ENCODE results near the gene ATP5F1E. TPM values are rescaled to one million over a fixed set of nuclear protein-coding genes. Genes with fewer than 3 reads are reported as not detected.
"Not testable (repeated sequence)": the region's sequence is repeated elsewhere in the genome, so short reads cannot be mapped to it uniquely, and the experiment has no call there.

The ATP5F1E gene
- total RNA-seq, 1 donor from 2014 or later, result 60.1 TPM

DNA sequence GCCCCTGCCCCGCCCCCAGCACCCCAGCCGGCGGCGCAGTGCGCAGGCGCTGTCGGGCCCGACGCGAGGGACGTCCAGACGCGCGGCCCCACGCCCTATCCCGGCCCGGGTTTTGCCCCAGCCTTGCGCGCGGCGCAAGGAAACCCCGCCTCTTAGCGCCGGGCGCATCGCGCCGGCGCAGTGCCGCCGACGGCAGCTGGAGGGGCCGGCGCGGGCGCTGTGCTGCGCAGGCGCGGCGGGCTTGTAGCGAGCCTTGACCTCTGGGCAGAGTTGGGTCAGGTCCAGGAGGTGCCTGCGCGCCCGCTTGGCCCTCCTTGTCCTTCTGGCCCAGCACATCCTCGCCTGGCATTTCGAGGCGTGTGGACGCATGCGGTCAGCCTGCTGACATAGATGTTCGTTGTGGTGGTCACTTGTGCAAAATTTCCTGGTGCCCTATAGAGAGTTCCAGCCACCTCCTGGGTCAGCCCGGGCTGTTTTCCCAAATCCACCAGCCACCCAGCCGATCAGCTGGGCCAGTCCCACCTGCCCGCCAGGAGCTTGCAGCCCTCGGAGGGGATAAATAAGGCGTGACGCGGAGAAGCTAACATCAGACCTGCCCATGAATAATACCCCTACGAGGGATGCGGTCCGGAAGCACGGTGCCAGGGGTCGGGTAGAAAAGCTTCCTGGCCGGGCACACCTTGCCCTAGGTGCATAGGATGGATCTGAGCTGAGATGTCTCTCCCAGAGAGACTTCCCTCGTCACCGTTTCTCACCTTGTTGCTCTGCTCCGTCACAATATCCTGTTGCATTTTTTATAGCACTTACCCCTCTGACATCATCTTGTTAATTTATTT lies 10.9 kb upstream of the ATP5F1E start:
- DNase-seq (ENCODE audit: low spot score), result peak; percentile 93

GRCh38 chr20:59042151-59042795 lies 10.1 kb upstream of the ATP5F1E start, which contains the start of gene PRELID3B:
Gene PRELID3B (minus strand): TSS chr20:59042786. CDS start chr20:59042730, 56 bp downstream.
- no peak for DNase-seq (ENCODE audit: low spot score)

GRCh38 chr20:59041487-59041886 lies 9.4 kb upstream of the ATP5F1E start:
- DNase-seq (ENCODE audit: low spot score), result not testable (repeated sequence)

GRCh38 chr20:59040667-59041066 lies 8.5 kb upstream of the ATP5F1E start:
- no peak for DNase-seq (ENCODE audit: low spot score)

DNA sequence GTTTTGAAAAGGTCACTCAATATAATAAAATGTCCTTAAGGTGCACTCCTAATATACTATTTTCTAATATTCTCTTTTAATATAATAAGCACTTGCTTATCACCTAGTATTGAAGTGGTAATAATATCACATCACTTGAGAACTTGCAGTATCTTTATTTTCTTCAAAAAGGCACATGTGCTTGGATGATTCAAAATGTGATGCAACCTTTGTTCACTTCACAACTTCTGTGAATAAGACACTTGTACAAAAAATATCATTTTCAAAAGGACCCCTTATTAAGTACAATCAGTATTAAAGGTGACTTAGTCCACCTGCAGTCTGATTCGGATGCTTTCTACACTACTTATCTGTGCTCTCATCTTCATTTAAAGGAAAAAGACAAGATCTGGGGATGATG lies 7.1 kb upstream of the ATP5F1E start:
- no peak for DNase-seq (ENCODE audit: low spot score)

GRCh38 chr20:59037386-59037785 lies 5.3 kb upstream of the ATP5F1E start:
- no peak for DNase-seq (ENCODE audit: low spot score)

- DNase-seq (ENCODE audit: low spot score), result no peak
Measured at GRCh38 chr20:59035381-59035780, 3.2 kb upstream of the ATP5F1E start.

DNA sequence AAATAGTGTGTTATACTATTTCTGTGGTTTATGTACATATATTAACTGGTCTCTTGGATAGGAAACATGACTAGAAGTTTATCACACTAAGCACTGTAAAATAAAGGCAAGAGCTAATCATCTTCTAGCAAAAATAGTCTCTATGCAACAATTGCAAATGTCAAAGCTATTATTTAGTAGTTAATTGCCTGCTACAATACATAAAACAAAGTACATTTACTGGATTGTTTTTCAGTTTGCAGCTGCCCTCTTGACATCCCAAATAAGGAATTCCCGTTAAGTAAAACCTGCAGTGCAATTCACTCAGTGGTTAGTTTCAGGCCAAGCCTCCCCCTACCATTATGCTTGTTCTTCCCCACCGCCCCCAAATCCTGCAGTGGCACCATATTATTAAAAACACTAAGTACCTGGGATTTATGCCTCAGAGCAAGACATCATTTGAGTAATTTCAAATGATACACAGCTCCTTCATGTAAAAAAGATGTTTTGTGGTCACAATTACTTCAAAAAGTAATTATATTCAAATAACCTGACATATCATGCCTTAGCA lies 1.6 kb upstream of the ATP5F1E start:
- no peak for DNase-seq (ENCODE audit: low spot score)

GRCh38 chr20:59033093-59033492 lies 958 bp upstream of the ATP5F1E start:
- DNase-seq (ENCODE audit: low spot score), result no peak

- no peak for DNase-seq (ENCODE audit: low spot score)
Measured at GRCh38 chr20:59032713-59033059, 551 bp upstream of the ATP5F1E start.

GRCh38 chr20:59031564-59032022 lies 542 bp downstream of the ATP5F1E start:
- DNase-seq (ENCODE audit: low spot score), result no peak

GRCh38 chr20:59030911-59031563 lies 1.1 kb downstream of the ATP5F1E start:
- no peak for DNase-seq (ENCODE audit: low spot score)

- no peak for DNase-seq (ENCODE audit: low spot score)
Measured at GRCh38 chr20:59028812-59029211, 3.3 kb downstream of the ATP5F1E start.

- no peak for DNase-seq (ENCODE audit: low spot score)
Measured at GRCh38 chr20:59027741-59028320, 4.3 kb downstream of the ATP5F1E start.

DNA sequence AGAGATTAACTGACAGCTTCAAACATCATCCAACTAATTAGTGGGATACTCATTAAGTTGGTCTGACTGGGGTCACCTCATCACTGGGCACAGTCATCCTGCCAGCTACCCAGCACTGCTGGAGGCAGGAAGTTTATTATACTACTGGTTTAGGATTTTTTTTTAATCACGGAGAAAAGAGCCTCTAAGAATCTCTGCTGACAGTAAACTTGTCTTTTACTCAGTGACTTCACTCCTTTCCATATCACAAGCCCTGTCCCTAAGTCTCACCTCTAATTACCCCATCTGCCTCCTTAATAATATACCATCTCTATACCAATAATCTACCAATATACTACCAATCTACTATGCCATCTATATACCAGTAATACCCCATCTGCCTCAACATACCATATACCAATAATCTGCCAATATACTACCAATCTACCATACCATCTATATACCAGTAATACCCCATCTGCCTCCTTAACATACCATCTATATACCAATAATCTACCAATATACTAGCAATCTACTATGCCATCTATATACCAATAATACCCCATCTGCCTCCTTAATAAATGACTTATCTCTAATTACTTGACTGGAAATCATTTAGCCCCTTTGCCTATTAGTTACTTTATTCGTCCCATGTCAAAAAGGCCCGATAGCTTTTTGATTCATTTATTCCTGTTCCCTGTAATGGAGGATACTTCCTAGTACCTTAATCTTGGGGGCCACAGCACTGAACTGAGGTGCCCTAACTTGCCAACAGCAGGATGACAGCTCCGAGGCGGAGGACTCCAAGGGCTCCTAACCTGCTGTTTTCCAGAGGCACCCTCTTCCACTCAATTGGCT lies 5.0 kb downstream of the ATP5F1E start:
- DNase-seq (ENCODE audit: low spot score), result no peak

DNA sequence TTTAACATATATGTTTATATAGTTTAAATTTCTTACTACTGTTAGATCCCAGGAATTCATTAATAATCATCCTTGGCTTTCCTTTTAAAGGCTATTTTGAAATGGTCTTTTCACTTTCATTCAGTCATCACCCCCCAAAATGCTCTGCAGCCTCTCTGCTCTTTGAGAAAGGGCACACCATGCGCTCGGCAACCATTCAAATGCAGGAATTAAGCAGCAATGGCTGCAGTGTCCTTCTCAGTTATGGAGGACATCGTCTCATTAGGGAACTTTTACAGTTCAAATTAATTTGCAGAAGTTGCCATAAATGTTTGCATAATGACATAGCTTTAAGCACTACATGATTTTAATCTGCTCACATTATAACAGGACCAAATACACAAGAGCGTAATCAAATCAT lies 6.6 kb downstream of the ATP5F1E start:
- DNase-seq (ENCODE audit: low spot score), result no peak

GRCh38 chr20:59025086-59025485 lies 7.0 kb downstream of the ATP5F1E start:
- no peak for DNase-seq (ENCODE audit: low spot score)

GRCh38 chr20:59024111-59024530 lies 8.0 kb downstream of the ATP5F1E start:
- no peak for DNase-seq (ENCODE audit: low spot score)

DNA sequence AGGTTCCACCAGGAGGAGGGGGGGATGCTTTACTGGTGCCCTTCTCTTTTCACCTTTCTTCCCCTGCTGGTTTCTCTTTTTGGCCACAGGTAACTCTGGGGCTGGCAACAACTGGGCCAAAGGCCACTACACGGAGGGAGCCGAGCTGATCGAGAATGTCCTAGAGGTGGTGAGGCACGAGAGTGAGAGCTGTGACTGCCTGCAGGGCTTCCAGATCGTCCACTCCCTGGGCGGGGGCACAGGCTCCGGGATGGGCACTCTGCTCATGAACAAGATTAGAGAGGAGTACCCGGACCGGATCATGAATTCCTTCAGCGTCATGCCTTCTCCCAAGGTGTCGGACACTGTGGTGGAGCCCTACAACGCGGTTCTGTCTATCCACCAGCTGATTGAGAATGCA lies 8.5 kb downstream of the ATP5F1E start:
- DNase-seq (ENCODE audit: low spot score), result no peak

- DNase-seq (ENCODE audit: low spot score), result no peak
Measured at GRCh38 chr20:59022754-59023153, 9.4 kb downstream of the ATP5F1E start.

DNA sequence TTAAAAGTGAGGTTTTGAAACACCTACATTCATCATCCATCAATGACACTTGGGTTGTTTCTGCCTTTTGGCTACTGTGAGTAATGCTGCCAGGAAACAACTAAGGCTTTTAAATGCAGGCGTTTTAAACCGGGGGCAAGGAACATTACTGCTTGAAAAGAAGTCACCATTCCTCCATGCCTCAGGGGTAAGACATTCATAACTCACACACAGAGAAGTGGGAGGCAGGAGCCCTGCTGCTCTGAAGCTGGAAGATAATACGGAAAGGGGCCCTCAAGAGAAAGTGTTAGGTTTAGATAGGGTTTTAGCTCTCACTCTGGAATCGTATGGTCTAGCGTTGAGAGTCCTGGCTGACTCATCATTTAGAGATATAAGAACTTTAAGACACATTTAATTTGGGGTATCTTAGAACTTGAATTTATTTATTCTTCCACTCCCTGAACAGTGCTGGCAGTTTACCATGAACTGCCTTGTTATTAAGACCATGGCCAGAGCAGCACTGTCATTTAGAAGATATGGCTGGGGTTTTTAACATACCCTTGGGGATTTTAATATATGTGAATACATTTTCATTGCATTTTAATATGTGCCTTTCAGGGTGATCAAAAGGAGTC lies 11.1 kb downstream of the ATP5F1E start:
- no peak for DNase-seq (ENCODE audit: low spot score)
